Keratinocyte (primary cell): ENCODE results near the gene UQCR10.

Source experiments
- CTCF ChIP-seq, 3 experiments: IDR thresholded peaks in 1 of 3; conservative IDR thresholded peaks in 1 of 3; optimal IDR thresholded peaks in 1 of 3; 2 replicates in 2 of 3; 3 replicates in 1 of 3; pipeline versions ENCODE3 to v1.5.1; 2011; ENCODE audit warnings: low read length in 3 of 3, mild to moderate bottlenecking in 3 of 3, moderate library complexity in 2 of 3, control low read depth in 1 of 3, inconsistent platforms in 1 of 3; ENCODE audit not compliant: insufficient read depth in 2 of 3; ENCODE audit errors: extremely low read depth in 1 of 3
- EZH2 ChIP-seq: IDR thresholded peaks from one replicate; pipeline ENCODE4 v1.6.1; 2012; ENCODE audit warnings: inconsistent platforms, mild to moderate bottlenecking, low read length, moderate library complexity

- TF ChIP-seq CTCF (optimal IDR thresholded peaks at IDR 0.05 in 1 of 3, IDR thresholded peaks at IDR 0.05 in 1 of 3, conservative IDR thresholded peaks at IDR 0.05 in 1 of 3; ENCODE audit: extremely low read depth in 1 of 3, insufficient read depth in 2 of 3, low read length in 3 of 3), result no peak
- TF ChIP-seq EZH2, result no peak
Observed at GRCh38 chr22:29786031-29786430, 18.9 kb downstream of the UQCR10 start.
